GM19328 (cell line): ENCODE results near the gene TUBA4B.
A peak's percentile ranks its signal among the peaks of the same experiment; 100 is the strongest.

Experiments used
- ATAC-seq: cut with Tn5 transposase; IDR thresholded peaks from one replicate; pipeline ENCODE4 v1.9.1; 2021; ENCODE audit warnings: mild to moderate bottlenecking, moderate library complexity; ENCODE audit not compliant: unreplicated experiment

Gene TUBA4B

DNA sequence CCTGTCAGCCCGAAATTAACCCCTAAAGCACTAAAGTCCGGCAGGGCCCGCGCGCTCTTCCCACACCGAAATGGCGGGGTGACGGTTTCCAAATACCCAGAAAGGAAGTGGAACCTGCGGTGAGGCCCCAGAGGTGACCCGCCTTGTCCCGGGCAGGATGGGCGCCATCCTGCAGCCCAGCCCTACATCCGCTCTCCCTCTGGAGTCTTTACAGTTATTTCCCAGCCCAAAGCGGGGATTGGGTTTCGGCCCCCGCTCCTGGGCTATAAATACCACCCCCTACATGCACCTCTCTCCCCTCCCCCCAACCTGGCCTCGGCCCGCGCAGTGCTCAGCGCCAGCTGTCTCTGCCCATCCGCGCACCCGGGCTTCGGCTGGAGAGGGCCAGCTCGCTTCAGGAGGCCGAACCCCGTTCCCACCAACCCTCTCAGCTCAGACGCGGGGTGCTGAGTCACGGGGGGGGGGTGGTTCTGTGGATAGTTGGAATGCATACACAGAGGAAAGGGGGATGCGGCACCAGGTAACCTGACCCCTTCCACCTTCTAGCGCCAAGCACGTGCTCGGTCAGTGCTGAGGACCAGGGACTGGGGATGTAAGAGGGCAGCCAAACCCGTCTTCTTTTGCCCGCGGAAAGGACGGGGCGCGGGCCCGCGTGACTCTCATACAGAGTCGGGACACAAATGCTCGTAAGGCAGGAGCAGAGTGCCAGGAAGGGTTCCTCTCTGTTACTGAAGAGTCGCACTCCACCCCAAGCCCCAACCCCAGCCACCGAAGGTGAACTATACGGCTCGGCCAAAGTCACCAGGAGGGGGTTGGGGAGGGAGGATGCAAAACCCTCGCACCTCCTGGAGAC, at the start of gene TUBA4B:
Gene TUBA4B (plus strand): TSS at position 344 of the 853 bp plus-strand sequence. CDS start 165 bp downstream, at position 509.
- peak; percentile 26 for ATAC-seq

DNA sequence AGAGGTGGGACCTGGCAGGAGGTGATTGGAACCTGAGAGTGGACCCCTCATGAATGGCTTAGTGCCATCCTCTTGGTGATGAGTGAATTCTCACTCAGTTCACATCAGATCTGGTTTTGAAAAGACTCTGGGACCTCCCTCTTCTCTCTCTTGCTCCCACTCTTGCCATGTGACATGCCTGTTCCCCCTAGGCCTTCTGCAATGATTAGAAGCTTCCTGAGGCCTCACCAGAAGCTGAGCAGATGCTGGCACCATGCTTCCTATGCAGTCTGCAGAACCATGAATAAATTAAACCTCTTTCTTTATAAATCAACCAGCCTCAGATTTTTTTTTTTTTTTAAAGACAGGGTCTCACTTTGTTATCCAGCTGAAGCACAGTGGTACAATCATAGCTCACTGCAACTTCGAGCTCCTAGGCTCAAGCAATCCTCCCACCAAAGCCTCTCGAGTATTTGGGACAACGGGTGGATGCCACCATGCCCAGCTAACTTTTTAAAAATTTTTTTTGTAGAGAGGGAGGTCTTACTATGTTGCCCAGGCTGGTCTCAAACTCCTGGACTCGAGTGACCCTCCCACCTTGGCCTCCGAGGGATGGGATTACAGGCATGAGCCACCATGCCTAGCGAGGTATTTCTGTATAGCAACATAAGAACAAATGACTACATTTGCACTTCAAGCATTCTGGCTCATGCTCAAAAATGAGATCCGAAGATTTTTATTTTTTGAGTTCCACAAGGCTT, 48.4 kb upstream of the TUBA4B start:
- no peak for ATAC-seq

DNA sequence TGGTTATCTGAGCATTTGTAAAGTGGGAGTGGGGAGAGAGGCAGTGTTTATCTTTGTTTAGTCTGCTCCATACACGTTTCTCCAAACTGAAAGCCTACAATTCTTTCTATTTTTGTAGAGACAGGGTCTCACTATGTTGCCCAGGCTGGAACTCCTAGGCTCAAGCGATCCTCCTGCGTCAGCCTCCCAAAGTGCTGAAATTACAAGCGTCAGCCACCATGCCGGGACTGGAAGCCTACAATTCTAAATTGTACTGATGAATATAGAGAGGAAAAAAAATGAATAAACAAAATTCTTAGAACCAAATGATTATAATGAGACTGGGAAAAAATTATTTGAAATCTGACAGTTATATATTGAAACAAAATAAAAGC, 47.9 kb upstream of the TUBA4B start:
- no peak for ATAC-seq

DNA sequence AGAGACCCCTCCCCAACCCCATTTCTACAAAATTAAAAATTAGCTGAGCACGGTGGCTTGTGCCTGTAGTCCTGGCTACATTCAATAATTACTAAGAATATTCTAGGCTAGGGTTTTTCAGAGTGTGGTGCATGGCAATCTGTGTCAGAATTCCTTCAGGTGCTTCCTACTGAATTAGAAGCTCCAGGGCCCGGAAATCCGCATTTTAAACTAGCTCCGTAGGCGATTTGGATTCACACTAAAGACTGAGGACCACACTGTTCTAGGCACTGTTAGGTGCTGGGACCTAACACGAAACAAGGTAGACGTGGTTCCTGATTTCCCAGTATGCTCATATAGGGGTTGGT, 47.1 kb upstream of the TUBA4B start:
- ATAC-seq, result no peak

DNA sequence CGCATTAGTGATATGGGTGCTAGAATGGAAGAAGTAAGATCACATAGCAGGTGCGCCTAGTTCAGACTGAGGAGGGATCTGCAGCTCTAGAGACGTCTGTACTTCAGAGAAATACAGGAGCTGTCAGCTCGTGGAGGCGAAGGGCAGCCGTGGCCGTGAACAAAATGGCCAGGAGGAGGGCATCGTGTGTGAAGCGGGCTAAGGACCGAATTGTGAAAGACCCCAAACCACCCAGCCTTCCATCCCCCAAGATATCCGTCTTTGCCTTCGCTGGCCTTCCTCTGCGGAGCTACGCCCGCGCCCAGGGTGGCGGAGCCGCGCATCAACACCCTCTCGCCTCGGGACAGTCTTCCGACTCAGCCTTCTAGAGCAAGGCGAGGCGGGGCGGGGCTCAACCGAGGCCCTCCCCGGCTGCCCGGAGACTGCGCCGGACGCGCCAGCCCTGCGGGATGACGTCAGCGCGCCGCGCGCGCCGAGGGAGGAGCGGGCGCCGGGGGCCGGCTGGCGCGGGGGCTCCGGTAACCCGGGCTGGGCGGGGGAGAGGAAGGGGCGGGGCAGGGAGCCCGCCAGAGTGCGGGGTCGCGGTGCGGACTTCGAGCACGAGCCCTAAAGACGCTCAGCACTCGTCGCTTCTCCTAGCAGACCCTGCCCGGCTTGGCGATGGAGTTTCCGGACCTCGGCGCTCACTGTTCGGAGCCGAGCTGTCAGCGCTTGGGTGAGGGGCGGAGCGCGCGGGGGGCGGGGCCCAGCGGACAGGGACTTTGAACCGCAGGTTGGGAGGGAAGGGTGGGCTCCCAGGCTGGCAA, 46.5 kb upstream of the TUBA4B start, which contains the start of gene ZFAND2B:
Gene ZFAND2B (plus strand): TSS at position 455 of the 806 bp plus-strand sequence. CDS start 206 bp downstream, at position 661.
- ATAC-seq, result peak; percentile 98

DNA sequence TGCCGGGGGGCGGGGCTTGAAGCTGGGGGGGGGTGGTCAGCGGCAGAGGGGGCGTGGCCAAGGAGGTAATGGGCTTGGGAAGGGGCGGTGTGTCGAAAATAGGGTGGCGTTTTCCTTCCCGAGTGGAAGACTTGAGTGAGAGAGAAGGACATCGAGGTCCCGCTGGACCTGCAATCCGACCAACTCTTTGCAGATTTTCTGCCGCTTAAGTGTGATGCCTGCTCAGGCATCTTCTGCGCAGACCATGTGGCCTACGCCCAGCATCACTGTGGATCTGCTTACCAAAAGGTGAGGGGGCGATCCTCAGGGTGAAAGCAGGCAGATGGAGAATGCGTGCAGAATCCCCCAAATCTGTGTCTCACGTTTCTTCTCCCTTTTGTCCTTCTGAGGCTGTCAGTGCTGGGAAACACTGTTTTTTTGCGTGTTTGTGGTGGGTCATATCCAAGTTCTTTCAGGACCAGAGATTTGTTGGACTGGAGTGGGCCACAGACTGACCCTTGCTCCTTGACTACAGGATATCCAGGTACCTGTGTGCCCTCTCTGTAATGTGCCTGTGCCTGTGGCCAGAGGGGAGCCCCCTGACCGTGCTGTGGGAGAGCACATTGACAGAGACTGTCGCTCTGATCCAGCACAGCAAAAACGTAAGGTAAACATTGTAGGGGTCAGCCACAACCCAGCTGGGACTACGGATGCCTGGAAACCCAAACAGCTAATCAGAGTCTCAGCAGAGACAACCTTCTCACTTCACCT, 45.7 kb upstream of the TUBA4B start:
- ATAC-seq, result no peak

DNA sequence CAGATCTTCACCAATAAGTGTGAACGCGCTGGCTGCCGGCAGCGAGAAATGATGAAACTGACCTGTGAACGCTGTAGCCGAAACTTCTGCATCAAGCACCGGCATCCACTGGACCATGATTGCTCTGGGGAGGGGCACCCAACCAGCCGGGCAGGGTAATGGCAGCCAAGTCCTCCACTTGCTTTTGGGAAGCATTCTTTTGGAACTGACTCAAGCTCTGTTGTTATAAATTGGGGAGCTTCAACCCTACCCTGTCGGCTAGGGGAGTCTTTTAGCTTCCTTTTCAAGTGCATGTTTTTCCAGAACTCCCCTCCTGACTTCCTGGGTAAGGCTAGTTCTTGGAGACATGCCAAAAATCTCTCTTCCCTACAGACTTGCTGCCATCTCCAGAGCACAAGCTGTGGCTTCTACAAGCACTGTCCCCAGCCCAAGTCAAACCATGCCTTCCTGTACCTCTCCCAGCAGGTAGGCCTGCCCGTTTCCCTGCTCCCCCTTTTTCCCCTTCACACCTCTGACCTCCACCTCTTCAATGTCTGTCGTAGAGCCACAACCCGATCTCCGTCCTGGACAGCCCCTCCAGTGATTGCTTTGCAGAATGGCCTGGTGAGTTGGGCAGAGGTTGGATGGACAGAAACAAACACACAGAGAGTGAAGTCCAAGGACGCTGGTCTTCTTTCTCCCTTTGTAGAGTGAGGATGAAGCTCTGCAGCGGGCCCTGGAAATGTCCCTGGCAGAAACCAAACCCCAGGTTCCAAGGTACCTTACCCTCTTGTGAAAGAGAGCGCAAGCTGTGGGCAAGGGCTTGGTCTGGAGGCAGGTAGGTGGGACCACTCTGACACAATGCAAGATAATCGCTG, 44.9 kb upstream of the TUBA4B start:
- ATAC-seq, result no peak

DNA sequence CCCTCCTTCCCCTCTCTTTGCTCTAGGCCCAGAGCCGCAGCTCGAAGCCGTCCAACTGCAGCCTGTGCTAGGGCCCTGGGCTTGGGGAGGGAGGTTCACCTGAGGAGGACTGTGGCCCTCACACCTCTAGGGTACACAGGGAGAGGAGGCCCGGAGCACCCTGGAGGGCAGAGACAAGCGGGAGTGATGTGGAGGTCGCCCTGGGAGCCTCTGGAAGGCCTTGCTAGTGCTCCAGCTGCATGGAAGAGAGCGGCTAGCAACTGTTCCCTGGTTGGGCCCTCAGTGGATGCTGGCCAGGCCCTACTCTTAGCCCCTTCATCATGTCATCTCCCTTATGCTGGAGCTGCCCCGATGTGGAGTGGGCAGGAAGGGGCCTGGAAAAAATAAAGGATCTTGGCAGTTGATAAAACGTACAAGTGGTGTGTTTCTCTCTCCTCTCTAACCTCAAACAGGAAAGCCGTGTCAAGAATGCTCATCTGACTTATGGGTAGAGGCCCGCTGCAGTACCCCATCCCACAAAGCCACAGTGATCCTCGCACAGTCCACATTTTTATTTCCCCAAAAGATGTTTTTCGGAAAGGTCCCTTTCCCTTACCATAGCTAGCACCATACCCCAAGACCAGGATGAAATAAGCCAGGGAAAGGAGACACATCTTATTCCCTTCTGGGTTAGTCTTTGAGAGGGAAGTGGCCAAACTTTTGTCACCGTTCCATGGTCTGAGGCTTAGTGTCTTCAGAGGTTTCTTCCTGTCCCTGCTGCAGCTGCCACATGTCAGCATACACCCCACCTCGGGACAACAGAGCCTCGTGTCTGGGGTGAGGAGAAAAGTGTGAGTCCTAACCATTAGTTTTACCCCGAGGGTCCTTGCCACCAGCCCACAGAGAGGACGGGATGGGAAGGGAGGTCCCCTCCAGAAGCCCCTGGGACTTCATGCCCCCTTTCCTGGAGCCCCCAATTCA, 43.5 kb upstream of the TUBA4B start:
- ATAC-seq, result no peak

DNA sequence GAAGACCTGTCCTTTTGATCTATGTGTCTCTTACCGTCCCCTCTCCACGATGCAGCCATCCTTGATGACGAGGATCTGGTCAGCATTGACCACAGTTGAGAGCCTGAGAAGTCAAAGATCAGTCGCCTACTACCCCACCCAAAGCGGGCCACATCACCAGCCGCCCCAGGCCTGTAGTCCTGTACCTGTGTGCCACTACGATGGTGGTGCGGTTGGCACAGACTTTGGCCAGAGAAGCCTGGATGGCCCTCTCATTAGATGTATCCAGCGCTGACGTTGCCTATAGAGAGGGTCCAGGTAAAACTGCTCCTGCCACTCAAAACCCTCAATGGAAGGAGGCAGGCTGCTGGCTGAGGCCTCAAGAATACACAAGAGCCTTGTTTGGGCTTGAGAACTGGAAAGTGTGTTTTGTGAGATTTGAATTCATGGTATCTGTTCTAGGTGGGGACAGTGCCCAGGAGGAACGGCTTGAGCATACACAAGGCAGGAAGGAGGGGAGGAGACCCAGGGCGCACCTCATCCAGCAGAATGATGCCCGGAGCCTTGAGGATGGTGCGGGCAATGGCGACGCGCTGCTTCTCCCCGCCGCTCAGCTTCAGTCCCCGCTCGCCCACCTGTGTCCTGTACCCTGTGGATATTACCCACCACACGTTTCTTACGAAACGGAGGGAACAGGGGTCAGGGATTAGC, 42.7 kb upstream of the TUBA4B start:
- no peak for ATAC-seq

DNA sequence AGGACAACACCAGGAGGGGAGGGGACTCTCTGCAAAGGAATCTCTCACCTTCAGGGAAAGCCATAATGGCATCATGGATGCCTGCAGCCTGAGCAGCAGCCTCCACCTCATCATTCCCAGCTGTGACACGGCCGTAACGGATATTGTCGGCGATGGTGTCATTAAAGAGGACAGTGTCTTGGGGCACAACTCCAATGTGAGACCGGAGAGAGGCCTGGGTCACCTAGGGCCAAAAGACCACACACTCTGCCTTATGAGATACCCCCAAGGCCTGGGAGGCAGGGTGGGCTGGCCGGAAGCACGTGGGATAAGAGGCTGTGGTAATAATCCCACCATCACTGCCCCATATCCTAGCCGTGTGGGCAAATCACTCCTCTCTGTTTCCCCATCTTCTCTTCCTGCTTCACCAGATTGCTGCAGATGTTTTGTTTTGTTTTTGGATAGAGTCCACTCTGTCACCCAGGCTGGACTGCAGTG, 42.1 kb upstream of the TUBA4B start:
- ATAC-seq, result no peak

DNA sequence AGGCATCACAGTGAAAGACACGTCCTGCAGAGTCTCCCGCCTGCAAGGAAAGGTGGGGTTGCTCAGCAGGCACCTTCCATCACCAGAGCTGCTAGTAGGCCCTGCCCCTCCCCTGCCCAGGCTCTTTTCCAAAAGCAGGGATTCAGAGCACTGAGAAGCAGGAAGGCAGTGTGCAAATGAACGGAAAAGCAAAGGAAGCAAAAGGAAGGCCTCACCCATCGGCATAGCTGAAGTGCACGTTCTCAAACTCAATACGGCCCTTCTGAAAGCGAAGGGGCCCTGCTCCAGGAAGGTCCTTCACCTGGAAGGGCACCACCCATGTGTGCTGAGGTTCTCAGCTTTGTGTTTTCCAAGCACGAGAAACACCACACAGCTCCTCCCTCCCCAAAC, 40.0 kb upstream of the TUBA4B start:
- no peak for ATAC-seq

DNA sequence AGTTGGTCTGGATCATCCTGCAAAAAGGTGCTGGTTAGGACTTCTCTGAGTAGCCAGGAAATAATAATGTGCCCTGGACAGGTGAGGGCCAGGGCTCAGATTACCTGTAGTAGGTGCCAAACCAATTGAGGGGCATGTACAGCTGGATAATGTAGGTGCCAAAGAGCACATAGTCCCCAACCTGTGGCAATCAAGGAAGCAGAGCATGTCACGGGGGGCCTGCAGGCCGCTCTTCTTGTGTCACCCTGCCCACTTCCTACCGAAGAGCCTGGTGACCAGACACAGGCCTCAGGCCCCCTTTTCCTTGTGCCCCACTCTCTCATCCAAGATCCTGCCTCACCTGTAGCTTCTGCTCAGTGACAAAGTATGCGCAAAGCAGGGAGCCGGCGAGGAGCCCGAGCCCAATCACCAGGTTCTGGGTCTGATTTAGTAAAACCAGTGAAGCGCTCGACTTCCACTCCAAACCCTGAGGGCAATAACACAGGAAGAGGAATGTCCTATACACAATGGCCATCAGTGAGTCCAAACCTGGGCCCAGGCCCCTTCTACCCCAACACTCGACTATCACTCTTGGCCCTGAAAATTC, 39.5 kb upstream of the TUBA4B start:
- no peak for ATAC-seq

DNA sequence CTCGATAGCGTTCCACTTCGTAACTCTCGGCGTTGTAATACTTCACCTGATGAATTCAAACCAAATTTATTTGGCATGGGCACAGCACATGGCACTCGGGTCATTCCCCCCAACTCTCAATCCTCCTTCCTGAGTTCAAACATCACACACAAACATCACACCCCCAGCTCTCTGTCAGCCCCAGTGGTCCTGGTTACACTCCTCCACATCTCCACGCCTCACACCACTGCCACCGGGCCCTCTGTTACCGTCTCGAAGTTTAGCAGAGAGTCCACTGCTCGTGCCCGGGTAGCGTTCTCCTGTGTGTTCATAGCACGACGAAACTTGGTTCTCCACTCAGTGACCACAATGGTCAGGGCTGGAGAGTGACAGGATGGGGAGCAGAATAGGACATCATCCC, 38.9 kb upstream of the TUBA4B start:
- ATAC-seq, result no peak

DNA sequence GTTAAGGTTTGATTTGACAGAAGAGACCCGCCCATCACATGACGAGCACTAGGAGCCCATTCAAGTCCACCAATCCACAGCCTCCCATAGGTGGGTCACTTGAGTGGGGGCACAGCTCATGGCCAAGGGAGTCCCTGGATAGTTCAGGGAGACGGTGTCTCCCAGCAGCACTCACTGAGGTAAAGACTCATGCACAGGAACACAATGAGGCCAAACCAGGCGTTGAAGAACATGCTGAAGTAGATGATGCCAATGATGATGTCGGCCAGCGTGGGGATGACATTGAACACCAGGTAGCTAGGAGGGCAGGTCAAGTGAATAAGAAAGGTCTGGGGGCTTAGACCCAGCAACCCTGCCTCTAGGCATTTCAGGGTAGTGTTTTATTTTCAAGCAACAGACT, 38.3 kb upstream of the TUBA4B start:
- no peak for ATAC-seq

DNA sequence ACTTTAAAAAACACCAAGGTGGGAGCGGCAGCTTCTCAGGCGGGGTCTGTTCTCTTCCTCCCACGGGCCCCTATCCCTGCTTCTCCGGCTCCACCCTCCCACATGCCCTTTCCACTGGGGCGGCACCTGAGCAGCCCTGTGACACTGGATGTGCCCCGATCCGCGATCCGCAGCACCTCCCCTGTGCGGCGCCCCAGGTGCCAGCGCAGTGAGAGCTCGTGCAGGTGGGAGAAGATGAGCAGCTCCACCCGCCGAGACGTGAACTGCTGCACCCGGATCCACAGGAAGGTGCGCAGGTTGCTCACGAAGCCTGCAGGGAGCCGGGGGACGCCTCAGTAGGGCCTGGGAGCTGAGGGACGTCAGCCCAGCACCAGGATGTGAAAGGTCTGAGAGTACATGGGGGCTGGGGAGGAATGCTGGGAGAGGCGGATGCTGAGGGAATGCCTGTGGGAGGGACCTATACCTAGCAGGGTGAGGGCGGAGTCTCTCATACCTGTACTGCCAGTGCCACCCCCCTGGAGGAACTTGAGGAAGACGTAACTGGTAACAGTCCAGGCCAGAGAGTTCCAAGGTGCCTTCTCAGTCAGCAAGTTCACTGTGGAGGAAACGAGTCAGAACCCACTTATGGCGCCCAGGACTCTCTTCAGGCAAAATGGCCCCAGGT, 37.0 kb upstream of the TUBA4B start:
- ATAC-seq, result no peak

DNA sequence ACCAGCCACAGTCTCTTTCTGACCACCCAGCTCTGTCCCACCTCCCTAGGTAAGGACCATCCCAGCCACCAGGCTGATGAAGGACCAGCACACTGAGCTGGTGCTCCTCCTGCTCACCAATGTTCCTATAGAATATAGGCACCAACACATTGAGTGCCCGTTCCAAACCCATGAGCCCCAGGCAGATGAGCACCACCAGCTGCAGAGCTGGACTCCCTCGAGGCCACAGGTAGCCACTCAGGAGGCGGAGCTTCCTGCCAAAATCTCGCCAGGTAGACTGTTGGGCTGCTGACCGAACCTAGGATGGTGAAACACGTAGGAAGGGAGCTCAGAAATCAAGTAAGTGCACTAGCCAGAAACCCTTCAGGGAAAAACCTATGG, 36.5 kb upstream of the TUBA4B start:
- ATAC-seq, result no peak

DNA sequence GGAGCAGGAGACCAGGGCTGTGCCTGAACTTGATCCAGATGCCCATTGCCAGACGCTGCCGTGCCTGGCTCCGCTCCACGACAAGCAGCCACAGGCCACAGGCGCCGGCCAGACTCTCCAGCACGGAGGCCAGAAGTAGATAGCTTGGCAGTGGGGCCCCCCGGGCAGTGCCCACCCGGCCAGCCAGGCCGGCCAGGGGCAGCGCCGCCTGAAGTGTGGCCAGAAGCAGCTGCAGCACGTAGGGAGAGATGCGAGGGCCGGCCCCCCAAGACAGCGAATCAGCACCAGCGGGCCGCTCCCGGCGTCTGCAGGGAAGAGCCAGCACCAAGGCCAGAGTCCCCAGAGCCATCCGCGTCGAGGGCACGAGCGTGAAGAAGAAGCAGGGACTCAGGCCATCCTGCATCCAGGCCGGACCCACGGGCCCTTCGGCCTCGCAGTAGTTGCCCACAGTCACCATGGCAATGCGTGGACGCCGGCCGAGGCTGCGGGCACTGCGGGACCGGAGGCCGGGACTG, 34.8 kb upstream of the TUBA4B start:
- peak; percentile 28 for ATAC-seq
